Activated naive CD8-positive, alpha-beta T cell treated with anti-CD3 and anti-CD28 coated beads for 36 hours (primary cell): ENCODE data around the gene PTPRN2. TPM values are rescaled to one million over a fixed set of nuclear protein-coding genes. Genes with fewer than 3 reads are reported as not detected.

Experiments
- DNase-seq: peaks from one replicate; pipeline ENCODE4 v3.0.0; 2021
- H3K27ac Mint-ChIP-seq: one replicate; pipeline ENCODE4 v1.8.0; 2022; ENCODE audit warnings: mild to moderate bottlenecking, moderate library complexity, mixed read lengths
- H3K27me3 Mint-ChIP-seq: one replicate; pipeline ENCODE4 v1.8.0; 2022; ENCODE audit warnings: mild to moderate bottlenecking, mixed read lengths
- H3K36me3 Mint-ChIP-seq: one replicate; pipeline ENCODE4 v1.8.0; 2021; ENCODE audit warnings: mild to moderate bottlenecking, mixed read lengths
- H3K4me1 Mint-ChIP-seq: one replicate; pipeline ENCODE4 v1.8.0; 2021; ENCODE audit warnings: mixed read lengths
- H3K4me3 Mint-ChIP-seq: one replicate; pipeline ENCODE4 v1.8.0; 2022; ENCODE audit warnings: mild to moderate bottlenecking, moderate library complexity, mixed read lengths
- H3K9me3 Mint-ChIP-seq: one replicate; pipeline ENCODE4 v1.8.0; 2022; ENCODE audit warnings: mixed read lengths
- total RNA-seq, 2 experiments: library from RNA; stranded (reverse); gene quantifications; one replicate each; pipeline ENCODE4 v1.2.3, GENCODE V29; 2021

PTPRN2 gene
- total RNA-seq, 2 experiments from 2014 or later: 0.72 to 0.74 TPM

GRCh38 chr7:157873664-157874063 lies 714.0 kb downstream of the PTPRN2 start:
- no peak overlapping the region for H3K4me3 Mint-ChIP-seq
- no peaks in the 10 kb centered on the region for H3K27me3 Mint-ChIP-seq
- no peak for DNase-seq
- no peaks in the 10 kb centered on the region for H3K36me3 Mint-ChIP-seq
- H3K27ac Mint-ChIP-seq: no peak overlapping the region
- no peaks in the 10 kb centered on the region for H3K9me3 Mint-ChIP-seq
- H3K4me1 Mint-ChIP-seq: peaks cover 14% of the 10 kb centered on the region

- H3K27me3 Mint-ChIP-seq: no peaks in the 10 kb centered on the region
- H3K36me3 Mint-ChIP-seq: no peaks in the 10 kb centered on the region
- no peak overlapping the region for H3K4me3 Mint-ChIP-seq
- DNase-seq: no peak
- H3K27ac Mint-ChIP-seq: no peak overlapping the region
- H3K4me1 Mint-ChIP-seq: peaks cover 14% of the 10 kb centered on the region
- H3K9me3 Mint-ChIP-seq: no peaks in the 10 kb centered on the region
Observed at GRCh38 chr7:157873181-157873580, 714.4 kb downstream of the PTPRN2 start.

- Mint-ChIP-seq H3K27ac (no peak overlapping the region), H3K4me3 (no peak overlapping the region), H3K27me3 (no peaks in the 10 kb centered on the region), H3K9me3 (no peaks in the 10 kb centered on the region), H3K36me3 (no peaks in the 10 kb centered on the region), H3K4me1 (peaks cover 14% of the 10 kb centered on the region)
- no peak for DNase-seq
Observed at GRCh38 chr7:157872447-157872846, 715.2 kb downstream of the PTPRN2 start.

GRCh38 chr7:157871681-157872080 lies 715.9 kb downstream of the PTPRN2 start:
- no peak for DNase-seq
- Mint-ChIP-seq H3K4me1 (peaks cover 14% of the 10 kb centered on the region), H3K27me3 (no peaks in the 10 kb centered on the region), H3K36me3 (no peaks in the 10 kb centered on the region), H3K9me3 (no peaks in the 10 kb centered on the region), H3K4me3 (no peak overlapping the region), H3K27ac (no peak overlapping the region)

GRCh38 chr7:157870644-157871290 lies 716.9 kb downstream of the PTPRN2 start:
- no peak for DNase-seq
- H3K27me3 Mint-ChIP-seq: no peaks in the 10 kb centered on the region
- no peaks in the 10 kb centered on the region for H3K9me3 Mint-ChIP-seq
- peaks cover 14% of the 10 kb centered on the region for H3K4me1 Mint-ChIP-seq
- no peak overlapping the region for H3K4me3 Mint-ChIP-seq
- no peaks in the 10 kb centered on the region for H3K36me3 Mint-ChIP-seq
- no peak overlapping the region for H3K27ac Mint-ChIP-seq

GRCh38 chr7:157869793-157870192 lies 717.8 kb downstream of the PTPRN2 start:
- Mint-ChIP-seq H3K27me3 (no peaks in the 10 kb centered on the region), H3K4me1 (peaks cover 9% of the 10 kb centered on the region), H3K4me3 (no peak overlapping the region), H3K27ac (no peak overlapping the region), H3K9me3 (no peaks in the 10 kb centered on the region), H3K36me3 (no peaks in the 10 kb centered on the region)
- DNase-seq: no peak

GRCh38 chr7:157867685-157868305 lies 719.8 kb downstream of the PTPRN2 start:
- no peak for DNase-seq
- Mint-ChIP-seq H3K36me3 (no peaks in the 10 kb centered on the region), H3K9me3 (no peaks in the 10 kb centered on the region), H3K27me3 (no peaks in the 10 kb centered on the region), H3K4me1 (peaks cover 4% of the 10 kb centered on the region), H3K27ac (no peak overlapping the region), H3K4me3 (no peak overlapping the region)

GRCh38 chr7:157866336-157866924 lies 721.2 kb downstream of the PTPRN2 start:
- peaks cover 1% of the 10 kb centered on the region for H3K4me1 Mint-ChIP-seq
- no peak for DNase-seq
- no peak overlapping the region for H3K27ac Mint-ChIP-seq
- no peak overlapping the region for H3K4me3 Mint-ChIP-seq
- H3K9me3 Mint-ChIP-seq: no peaks in the 10 kb centered on the region
- H3K36me3 Mint-ChIP-seq: no peaks in the 10 kb centered on the region
- no peaks in the 10 kb centered on the region for H3K27me3 Mint-ChIP-seq

GRCh38 chr7:157865351-157866165 lies 722.1 kb downstream of the PTPRN2 start:
- no peak for DNase-seq
- H3K27me3 Mint-ChIP-seq: no peaks in the 10 kb centered on the region
- no peaks in the 10 kb centered on the region for H3K9me3 Mint-ChIP-seq
- no peaks in the 10 kb centered on the region for H3K36me3 Mint-ChIP-seq
- no peak overlapping the region for H3K4me3 Mint-ChIP-seq
- H3K27ac Mint-ChIP-seq: no peak overlapping the region
- no peaks in the 10 kb centered on the region for H3K4me1 Mint-ChIP-seq

- no peak for DNase-seq
- H3K27me3 Mint-ChIP-seq: no peaks in the 10 kb centered on the region
- H3K4me3 Mint-ChIP-seq: no peak overlapping the region
- H3K4me1 Mint-ChIP-seq: peaks cover 4% of the 10 kb centered on the region
- H3K9me3 Mint-ChIP-seq: peaks cover 1% of the 10 kb centered on the region
- no peak overlapping the region for H3K27ac Mint-ChIP-seq
- H3K36me3 Mint-ChIP-seq: no peaks in the 10 kb centered on the region
Observed at GRCh38 chr7:157864911-157865310, 722.7 kb downstream of the PTPRN2 start.

- peaks cover 1% of the 10 kb centered on the region for H3K9me3 Mint-ChIP-seq
- no peaks in the 10 kb centered on the region for H3K27me3 Mint-ChIP-seq
- no peak overlapping the region for H3K4me3 Mint-ChIP-seq
- H3K4me1 Mint-ChIP-seq: peaks cover 4% of the 10 kb centered on the region
- no peak for DNase-seq
- H3K27ac Mint-ChIP-seq: no peak overlapping the region
- no peaks in the 10 kb centered on the region for H3K36me3 Mint-ChIP-seq
Observed at GRCh38 chr7:157863906-157864810, 723.5 kb downstream of the PTPRN2 start.

- no peaks in the 10 kb centered on the region for H3K36me3 Mint-ChIP-seq
- H3K4me3 Mint-ChIP-seq: no peak overlapping the region
- peaks cover 1% of the 10 kb centered on the region for H3K9me3 Mint-ChIP-seq
- H3K4me1 Mint-ChIP-seq: peaks cover 4% of the 10 kb centered on the region
- no peak for DNase-seq
- no peaks in the 10 kb centered on the region for H3K27me3 Mint-ChIP-seq
- no peak overlapping the region for H3K27ac Mint-ChIP-seq
Observed at GRCh38 chr7:157863176-157863575, 724.4 kb downstream of the PTPRN2 start.

GRCh38 chr7:157862731-157863130 lies 724.9 kb downstream of the PTPRN2 start:
- H3K4me1 Mint-ChIP-seq: peaks cover 4% of the 10 kb centered on the region

GRCh38 chr7:157861551-157861950 lies 726.1 kb downstream of the PTPRN2 start:
- Mint-ChIP-seq H3K4me1 (peaks cover 4% of the 10 kb centered on the region), H3K4me3 (no peak overlapping the region), H3K27ac (no peak overlapping the region), H3K9me3 (peaks cover 1% of the 10 kb centered on the region), H3K36me3 (no peaks in the 10 kb centered on the region), H3K27me3 (no peaks in the 10 kb centered on the region)
- no peak for DNase-seq

More at GRCh38 chr7:157862731-157863130, 724.9 kb downstream of the PTPRN2 start:
- Mint-ChIP-seq H3K27me3 (no peaks in the 10 kb centered on the region), H3K9me3 (peaks cover 1% of the 10 kb centered on the region), H3K27ac (no peak overlapping the region), H3K36me3 (no peaks in the 10 kb centered on the region), H3K4me3 (no peak overlapping the region)
- DNase-seq: no peak
